ENCODE results near the gene SUPT20HL2.
"Not testable (repeated sequence)": the region's sequence is repeated elsewhere in the genome, so short reads cannot be mapped to it uniquely, and the experiment has no call there.

SUPT20HL2 gene

DNA sequence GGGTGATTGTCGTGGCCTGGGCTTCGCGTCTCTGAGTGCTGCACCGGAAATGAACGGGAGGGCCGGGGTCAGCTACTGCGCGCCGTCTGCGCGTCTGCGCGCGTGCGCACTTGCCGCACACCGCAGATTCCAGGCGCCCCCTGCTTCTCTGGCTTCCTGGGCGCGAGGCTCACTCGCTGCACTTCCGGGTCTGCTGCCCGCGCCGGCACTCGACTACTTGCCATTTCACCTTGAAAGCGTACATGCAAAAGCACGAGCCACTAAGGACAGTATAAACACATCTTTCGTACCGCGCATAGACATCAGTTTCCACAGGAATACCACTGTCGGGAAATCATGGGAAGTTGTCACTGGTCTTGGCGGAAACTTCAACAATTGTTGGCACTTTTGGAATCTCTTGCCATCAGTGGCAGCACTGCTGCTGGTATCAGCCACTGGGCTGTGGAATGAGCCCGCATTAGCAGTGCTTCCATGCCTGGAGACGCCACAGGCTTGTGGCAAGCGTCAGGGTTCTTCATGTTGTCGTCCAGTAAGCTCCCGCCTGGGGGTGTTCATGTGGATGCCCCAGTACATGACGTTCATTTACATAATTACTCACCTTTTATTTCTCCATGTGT lies at the start of gene SUPT20HL2:
SUPT20HL2 (minus strand) TSS at position 51 of the 617 bp plus-strand sequence. CDS start 754 bp downstream, outside the sequence.
- no peak for DNase-seq

DNA sequence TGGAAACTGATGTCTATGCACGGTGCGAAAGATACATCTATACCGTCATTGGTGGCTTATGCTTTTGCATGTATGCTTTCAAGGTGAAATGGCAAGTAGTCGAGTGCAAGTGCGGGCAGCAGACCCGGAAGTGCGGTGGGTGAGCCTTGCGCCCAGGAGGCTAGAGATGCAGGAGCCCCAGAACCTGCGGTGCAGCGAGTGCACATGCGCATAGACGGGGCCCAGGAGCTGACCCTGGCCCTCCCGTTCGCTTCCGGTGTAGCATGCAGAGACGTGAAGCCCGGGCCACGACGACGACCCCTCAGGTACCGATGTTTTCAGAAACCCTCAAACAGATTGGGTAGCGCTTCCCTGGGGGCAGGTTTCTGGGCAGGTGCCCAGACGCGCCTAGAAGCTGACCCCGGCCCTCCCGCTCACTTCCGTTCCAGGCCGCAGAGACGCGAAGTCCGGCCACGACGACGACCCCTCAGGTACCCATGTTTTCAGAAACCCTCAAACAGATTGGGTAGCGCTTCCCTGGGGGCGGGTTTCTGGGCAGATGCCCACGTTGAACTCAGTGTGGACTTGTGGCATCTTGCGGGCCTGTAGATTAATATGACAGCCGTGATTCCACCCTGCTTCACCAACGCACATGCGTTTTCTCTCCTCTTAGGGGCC lies 48.3 kb upstream of the SUPT20HL2 start:
- DNase-seq: not testable (repeated sequence)

DNA sequence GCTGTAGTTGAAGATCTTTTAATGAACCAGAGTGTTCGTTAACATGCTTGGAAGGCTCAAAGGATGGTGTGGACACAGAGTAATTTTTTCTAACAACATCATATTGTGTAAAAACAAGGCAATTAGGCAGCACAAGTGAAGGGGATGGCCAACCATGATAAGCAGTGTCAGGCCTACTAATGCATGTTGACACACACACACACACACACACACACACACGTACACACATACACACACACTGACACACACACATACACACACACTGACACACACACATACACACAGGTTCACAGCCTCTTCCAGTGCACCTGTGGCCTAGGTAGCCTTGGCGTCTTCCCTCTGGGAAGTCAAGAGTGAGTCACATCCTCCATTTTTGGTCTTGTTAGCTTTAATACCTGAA lies 46.4 kb upstream of the SUPT20HL2 start, which contains the start of gene SUPT20HL1:
SUPT20HL1 (plus strand) TSS at position 368 of the 400 bp plus-strand sequence. CDS start 2,122 bp downstream, outside the sequence.
- DNase-seq: no peak

DNA sequence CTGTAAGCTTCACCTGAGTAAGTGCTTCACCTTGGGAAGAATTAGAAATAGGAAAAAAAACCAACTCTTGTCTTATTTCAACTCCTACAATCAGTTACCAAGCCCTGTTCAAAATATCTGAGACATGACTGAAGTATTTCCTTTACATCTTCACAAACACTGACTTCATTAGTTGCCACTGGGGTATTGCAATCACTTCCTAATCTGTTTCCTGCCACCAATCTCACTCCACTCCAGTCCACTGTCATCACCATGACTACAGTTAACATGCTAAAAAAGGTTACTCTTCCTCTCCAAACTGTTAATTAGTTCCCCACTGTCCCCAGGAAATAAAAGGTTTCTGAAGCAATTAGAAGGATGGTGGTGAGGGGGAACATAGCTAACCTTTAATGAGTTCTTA lies 43.2 kb upstream of the SUPT20HL2 start:
- no peak for DNase-seq

DNA sequence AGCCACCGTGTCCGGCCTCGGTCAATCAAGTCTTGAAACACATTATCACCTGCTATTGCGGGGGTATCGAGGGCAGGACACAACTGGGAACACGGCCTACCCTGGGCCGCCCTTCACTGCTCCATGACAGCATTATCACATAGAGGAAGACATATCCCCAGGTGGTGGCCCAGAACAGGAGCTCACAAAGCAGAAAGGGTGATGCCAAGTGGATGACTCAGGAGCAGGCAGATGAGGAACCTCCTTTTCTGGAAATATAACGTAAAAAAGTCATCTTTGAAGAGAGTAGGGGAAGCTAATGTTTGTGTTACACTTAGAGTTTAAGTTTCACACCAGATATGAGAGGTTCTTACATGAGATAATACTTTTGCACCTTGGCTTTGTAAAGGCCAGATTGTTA lies 41.2 kb upstream of the SUPT20HL2 start:
- DNase-seq: no peak

DNA sequence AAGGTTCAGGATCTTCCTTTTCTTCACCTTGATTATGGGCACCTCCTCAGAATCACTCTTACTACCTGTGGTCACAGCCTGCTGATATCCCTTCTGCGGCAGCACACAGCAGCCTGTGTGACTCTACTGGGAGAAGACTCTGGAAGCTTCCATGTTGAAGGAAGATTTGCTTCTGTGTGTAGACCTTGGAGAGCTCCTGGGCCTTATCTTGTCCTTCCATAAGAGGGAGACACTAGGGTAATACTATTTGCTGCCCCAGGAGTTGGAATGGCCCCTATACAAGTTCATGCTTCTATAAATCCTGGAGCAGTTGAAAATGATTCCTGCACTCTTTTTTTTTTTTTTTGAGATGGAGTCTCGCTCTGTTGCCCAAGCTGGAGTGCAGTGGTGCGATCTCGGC lies 36.3 kb upstream of the SUPT20HL2 start:
- no peak for DNase-seq

DNA sequence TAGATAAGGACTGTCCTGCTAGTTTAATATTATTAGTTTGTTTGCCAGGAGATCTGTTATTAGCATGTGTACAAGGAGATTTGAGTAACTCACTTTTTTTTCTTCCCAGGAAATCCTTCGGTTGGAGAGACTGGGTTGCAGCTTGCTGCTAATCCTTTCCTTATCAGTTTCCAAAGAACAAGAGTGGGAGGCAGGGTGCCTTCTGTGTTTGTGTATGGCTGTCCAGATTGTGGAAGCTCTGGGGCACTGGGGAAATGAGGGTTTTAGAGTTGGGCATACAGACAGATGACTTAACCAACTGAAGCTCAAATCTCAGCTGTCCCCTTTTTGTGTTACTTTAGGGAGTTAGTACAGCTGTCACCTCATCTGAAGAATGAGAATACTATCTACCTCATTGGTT lies 34.0 kb upstream of the SUPT20HL2 start:
- DNase-seq: no peak

DNA sequence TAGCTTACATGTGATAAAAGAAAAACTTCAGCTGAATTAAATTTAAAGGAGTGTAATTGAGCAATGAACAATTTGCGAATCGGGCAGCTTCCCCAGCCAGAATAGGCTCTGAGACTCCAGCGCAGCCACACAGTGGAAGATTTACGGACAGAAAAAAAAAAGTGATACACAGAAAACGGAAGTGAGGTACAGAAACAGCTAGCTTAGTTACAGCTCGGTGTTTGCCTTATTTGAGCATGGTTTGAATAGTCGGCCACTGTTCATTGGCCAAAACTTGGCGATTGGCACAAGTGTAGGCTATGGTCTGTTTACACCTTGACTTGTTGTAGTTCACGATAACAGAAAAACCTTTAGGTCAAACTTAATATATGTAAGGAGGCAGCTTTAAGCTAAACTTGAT lies 29.9 kb upstream of the SUPT20HL2 start:
- no peak for DNase-seq

DNA sequence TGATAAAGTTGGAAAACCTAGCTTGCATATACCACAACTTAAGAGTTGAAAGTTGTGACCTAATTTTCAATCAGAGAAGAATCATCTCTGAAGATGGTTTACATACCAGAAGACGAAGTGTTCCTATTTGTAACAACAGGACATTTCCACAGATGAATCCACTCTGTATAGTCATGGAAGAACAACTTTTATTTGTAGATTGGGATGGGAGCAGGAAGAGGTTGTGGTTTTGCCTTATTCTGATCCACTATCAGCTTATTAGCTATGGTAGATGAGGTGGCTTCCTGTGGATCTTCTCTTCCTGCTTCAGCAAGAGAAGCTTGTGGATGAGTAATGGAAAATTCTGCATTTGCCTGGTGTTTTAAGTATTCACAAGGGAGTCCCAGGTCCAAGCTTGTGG lies 27.9 kb upstream of the SUPT20HL2 start:
- DNase-seq: peak; percentile 80

DNA sequence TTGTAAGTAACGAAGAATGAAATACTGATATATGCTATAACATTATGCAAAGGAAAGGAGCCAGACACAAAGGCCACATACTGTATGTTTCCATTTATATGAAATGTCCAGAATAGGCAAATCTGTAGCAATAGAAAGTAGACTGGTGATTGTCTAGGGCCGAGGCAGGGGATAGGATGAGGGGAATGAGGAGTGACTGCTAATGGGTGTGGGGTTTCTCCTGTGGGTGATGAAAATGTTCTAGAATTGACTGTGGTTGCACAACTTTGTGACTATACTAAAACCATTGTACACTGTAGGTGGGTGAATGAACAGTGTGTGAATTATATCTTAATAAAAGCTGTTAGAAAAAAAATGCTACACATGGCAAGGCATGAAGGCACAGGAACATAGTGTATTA lies 26.6 kb upstream of the SUPT20HL2 start:
- DNase-seq: no peak

DNA sequence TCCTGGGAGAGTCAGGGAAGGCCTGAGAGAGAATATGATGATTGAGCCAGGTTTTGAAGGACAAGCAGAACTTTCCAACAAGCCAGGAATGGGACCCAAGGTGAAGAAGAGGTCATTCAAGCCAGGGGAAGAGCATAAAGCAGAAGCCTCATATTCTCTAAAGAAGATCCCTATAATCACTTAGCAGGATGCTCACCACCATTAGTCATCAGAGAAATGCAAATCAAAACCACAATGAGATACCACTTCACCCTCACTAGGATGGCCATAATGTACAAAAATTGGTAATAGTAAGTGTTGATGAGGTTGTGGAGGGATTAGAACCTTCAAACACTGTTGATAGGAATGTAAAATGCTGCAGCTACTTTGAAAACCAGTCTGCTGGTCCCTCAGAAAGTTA lies 26.0 kb upstream of the SUPT20HL2 start:
- peak; percentile 18 for DNase-seq

DNA sequence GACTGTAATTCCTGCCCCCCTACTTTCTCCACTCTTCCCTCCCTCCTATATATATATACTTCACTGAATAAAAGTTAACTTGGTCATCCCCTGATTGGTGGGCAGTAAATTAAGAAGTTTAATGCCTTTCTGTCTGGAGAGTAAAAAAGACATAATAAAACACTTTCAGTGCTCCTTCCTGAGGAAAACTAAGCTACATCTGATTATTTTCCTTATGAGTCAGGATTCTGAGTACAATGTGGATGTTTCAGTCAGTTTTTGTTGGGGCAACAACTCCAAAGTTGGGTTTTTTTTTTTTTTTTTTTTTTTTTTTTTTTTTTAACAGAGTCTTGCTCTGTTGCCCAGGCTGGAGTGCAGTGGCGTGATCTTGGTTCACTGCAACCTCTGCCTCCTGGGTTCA lies 22.0 kb upstream of the SUPT20HL2 start:
- peak; percentile 7 for DNase-seq

DNA sequence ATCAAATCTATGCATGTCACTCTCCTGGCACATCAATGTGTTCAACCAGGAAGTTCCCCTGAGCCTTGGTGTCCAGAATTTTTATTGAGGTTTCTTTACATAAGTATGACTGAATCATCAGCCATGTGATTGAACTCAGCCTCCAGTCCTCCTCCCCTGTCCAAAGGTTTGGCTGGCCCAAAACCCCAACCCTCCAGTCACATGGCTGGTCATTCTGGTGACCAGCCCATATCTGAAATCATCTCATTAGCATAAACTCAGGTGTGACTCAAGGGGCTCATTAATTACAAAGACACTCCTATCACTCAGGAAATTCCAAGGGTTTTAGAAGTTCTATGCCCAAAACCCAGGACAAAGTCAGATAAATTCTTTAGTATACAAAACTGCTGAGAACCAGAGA lies 20.6 kb upstream of the SUPT20HL2 start:
- no peak for DNase-seq

DNA sequence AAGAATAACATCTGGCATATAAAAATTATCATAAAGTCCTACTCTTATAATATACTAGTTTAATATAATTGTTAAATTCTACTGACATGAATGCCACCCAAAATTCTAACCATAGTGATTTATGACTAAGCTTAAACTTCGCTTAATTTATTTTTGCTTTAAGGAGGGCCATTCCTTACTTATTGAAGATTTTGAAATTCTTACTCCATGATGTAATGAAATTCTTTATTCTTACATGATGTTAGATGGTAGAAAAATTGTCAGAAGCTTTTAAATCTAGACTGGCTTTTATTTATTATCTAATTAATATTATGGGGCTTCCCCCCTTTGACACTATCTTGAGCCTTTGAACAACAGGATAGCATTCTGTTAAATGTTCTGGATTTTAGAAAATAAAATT lies 19.5 kb upstream of the SUPT20HL2 start:
- peak; percentile 39 for DNase-seq

DNA sequence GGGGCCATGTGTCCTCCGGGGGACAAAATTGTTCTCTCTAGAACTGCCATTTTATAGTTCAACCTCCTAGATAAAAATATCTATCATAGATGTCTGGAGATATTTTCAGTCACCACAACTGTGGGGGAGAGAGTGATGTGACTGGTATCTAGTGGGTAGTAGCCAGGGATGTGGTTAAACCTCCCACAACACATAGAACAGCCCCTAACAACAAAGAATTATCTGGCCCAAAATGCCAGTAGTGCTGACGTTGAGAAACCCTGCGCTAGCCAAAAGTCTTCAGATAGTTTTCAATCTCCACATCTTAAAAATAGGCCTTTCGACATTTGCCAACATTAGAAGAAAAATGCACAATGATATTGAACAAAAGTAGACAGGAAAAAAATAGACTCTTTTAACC lies 19.0 kb upstream of the SUPT20HL2 start:
- DNase-seq: peak; percentile 64

DNA sequence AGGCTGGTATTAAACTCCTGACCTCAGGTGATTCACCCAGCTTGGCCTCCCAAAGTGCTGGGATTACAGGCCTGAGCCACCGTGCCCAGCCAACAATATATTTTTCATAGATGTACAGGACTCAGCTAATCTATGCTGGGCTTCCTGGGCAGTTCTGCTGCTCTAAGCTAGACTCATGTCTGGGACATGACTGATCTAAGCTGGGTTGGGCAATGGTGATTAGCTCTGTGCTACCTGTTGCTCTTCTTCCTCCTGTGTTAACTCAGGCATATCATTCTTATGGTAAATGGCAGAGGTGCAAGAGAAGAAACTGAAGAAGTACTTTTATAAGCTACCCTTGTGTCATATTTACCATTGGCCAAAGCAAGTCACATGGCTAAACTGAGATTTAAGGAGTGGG lies 11.4 kb upstream of the SUPT20HL2 start:
- no peak for DNase-seq

DNA sequence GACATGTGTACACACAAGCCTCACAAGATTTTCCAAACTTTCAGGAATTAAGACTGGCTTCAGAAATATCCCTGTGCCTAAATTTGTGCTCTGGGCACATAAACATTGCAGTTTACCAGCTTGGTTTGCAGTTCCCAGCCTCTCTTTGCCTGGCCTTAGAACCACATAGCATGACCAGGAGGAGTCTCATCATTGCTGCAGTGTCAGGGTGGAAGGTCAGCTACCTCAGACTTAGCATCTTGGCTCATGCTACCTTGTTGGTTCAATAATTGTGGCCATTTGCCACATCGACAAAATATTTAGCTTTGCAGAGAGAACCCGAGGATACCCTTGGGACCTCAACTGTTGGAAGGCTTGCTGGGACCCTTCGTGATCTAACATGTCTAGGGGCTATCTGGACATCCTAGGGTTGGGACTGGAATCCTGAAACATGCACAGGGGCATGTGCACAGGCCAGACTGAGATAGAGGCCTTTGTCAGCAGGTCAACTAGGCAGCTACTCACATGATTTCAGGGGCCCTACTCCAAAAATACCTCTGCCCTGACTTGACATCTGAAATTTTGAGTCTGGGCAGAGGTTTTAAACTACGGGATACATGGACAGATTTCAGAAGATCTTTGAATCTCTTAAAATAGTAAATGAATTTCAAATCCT lies 8.0 kb upstream of the SUPT20HL2 start:
- no peak for DNase-seq

DNA sequence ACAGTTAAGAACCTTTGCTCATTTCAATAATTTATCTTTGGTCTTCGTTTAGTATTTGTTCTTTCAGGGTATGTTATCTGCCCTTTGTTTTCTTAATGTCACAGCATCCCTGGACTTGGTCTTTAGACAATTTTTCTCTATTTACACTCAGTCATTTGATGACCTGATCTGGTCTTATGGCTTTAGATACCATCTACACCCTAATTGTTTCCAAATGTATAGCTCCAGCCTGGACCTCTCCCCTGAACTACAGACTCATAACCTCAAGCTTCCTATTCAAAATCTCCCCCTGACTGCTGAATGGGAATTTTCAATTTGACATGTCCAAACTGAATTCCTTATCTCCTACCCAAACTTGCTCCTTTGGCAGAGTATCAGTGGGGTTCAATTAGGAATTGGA lies 3.7 kb upstream of the SUPT20HL2 start:
- no peak for DNase-seq

DNA sequence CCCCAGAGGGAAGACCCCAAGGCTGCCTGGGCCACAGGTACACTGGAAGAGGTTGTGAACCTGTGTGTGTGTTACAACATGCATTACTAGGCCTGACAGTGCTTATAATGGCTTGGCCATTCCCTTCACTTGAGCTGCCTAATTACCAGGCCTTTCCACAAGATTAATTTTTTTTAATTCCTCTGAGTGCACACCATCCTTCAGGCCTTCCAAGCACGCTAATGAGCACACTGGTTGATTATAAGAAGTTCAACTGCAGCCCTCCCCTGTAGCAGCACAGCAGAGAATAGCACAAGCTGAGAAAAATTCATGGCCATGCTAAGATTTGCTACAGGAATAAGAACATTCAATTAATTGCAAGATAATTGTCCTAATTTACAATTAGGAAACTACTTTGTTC lies 2.2 kb upstream of the SUPT20HL2 start:
- DNase-seq: no peak

DNA sequence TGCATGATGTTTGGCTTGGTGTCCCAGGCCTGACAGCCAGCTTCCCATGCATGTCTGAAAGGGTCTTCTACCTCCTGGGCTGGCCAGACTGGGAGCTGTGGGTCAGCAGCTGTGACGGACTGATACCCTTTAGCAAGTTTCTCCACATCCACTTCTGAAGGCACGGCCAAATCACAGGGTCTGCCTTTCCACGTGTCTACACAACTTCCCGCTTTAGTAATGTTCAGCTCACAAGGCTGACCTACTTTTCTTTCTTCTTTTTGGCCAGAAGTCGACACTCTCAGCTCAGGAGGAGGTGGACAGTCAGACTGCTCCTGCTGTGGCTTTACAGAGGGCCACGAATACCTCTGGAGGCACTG lies 1.6 kb downstream of the SUPT20HL2 start:
- DNase-seq: not testable (repeated sequence)

DNA sequence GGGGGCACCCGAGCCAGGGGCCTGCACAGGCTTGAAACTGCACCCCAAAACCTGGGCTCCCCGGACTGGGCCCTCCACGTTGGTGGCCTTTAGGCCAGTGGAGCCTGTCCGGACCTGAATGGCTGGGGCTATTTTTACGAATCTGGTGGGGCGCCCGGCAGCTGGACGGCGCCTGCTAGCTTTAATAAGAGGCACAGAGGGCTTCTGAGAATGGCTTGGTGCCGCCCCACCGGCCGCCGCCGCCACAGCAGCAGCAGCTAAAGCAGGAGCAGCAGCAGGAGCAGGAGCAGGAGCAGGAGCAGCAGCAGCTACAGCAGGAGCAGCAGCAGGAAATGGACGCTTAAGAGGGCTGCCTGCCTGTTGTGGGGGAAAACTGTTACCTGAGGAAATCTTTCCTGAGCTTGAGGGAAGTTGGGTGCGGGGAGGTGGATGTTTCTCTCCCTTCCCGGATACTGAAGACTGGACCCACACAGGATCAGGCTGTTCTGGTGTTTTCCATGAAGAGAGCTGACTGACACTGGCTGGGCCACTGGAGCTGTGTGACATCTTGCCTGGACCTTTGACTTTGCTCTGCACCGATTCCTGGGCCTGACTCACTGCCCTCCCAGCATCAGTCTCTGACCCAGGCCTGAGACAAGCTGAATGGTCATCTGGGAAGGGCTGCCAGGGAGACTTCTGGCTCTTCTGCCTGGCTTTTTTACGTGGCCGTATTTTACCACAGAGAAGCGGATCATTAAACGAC lies 2.2 kb downstream of the SUPT20HL2 start:
- DNase-seq: not testable (repeated sequence)

DNA sequence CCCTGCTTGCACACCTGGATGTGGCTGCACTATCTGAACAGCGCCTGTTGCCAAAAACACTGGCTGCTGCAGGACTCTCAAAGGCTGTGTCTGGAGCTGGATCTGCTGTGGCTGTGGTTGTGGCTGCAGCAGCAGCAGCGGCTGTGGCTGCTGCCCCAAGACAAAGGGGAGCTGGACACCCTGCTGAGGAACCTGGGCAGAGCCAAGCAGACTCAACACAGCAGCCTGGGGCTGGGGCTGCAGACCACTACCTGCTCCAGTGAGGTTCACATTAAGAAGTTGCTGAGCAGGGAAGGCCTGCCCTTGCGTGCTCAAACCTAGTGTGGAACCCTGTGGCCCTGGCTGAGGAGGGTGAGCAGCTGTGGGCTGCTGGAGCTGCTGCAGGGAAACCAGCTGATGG lies 3.0 kb downstream of the SUPT20HL2 start:
- not testable (repeated sequence) for DNase-seq

DNA sequence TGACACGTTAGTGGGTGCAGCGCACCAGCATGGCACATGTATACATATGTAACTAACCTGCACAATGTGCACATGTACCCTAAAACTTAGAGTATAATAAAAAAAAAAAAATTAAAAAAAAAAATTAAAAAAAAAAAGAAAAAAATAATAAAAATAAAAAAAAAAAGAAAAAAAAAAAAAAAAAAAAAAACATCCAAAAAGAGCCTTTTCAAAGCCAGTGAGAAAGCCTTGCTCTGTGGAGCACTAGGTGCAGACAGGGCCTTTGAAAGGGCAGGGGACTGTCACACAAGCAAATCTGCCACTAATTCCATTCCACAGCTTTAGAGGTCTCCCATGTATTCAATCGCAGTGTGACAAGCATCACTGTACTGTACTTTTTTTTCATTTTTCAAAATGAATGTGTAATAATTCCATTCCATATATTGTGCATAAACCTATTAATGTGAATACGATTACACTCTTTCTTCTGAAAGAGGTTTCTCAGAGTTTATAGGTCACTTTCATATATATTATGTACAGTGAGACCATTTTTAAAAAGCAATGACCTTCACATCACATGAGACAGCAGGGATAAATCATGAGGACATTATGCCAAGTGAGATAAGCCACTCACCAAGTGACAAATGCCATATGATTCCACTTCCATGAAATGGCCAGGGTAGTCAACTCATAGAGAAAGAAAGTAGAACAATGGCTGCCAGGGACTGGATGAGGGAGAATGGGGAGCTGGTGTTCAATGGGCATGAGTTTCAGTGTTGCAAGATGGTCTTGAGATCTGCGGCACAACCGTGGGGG lies 4.1 kb downstream of the SUPT20HL2 start:
- not testable (repeated sequence) for DNase-seq
